Parathyroid adenoma (tissue), 2 donors: ENCODE results near the gene DBX1.
"Not testable (repeated sequence)": the region's sequence is repeated elsewhere in the genome, so short reads cannot be mapped to it uniquely, and the experiment has no call there.

Experiments
- H2AFZ ChIP-seq: fragments of 300-600 bp; sonication (generic); one replicate; pipeline ENCODE4 v1.7.0; 2017; ENCODE audit warnings: antibody characterized with exemption, mild to moderate bottlenecking
- H3K27ac ChIP-seq: fragments of 300-600 bp; sonication (generic); one replicate; pipeline ENCODE4 v1.7.0; 2017
- H3K27me3 ChIP-seq: fragments of 300-600 bp; sonication (generic); one replicate; pipeline ENCODE4 v1.7.0; 2017; ENCODE audit warnings: low read length; ENCODE audit not compliant: control insufficient read depth, insufficient read depth
- H3K36me3 ChIP-seq: fragments of 300-600 bp; sonication (generic); one replicate; pipeline ENCODE4 v1.7.0; 2017; ENCODE audit warnings: low read length; ENCODE audit not compliant: control insufficient read depth, insufficient read depth
- H3K4me1 ChIP-seq: fragments of 300-600 bp; sonication (generic); one replicate; pipeline ENCODE4 v1.7.0; 2017; ENCODE audit warnings: control low read depth
- H3K4me2 ChIP-seq: fragments of 300-600 bp; sonication (generic); one replicate; pipeline ENCODE4 v1.7.0; 2017; ENCODE audit warnings: low read length
- H3K4me3 ChIP-seq: fragments of 300-600 bp; sonication (generic); one replicate; pipeline ENCODE4 v1.7.0; 2017; ENCODE audit warnings: low read depth, low read length
- H3K79me2 ChIP-seq: fragments of 300-600 bp; sonication (generic); one replicate; pipeline ENCODE4 v1.7.0; 2017; ENCODE audit warnings: control low read depth
- H3K9ac ChIP-seq: fragments of 300-600 bp; sonication (generic); one replicate; pipeline ENCODE4 v1.7.0; 2017; ENCODE audit warnings: mild to moderate bottlenecking
- H3K9me3 ChIP-seq: fragments of 300-600 bp; sonication (generic); one replicate; pipeline ENCODE4 v1.7.0; 2017; ENCODE audit warnings: low read length; ENCODE audit not compliant: control insufficient read depth
- CTCF ChIP-seq: fragments of 300-600 bp; sonication (generic); IDR thresholded peaks from one replicate; pipeline ENCODE4 v1.7.0; 2017; ENCODE audit warnings: antibody characterized with exemption, mild to moderate bottlenecking
- donor health status: primary hyperparathyroidism.

DBX1 gene

DNA sequence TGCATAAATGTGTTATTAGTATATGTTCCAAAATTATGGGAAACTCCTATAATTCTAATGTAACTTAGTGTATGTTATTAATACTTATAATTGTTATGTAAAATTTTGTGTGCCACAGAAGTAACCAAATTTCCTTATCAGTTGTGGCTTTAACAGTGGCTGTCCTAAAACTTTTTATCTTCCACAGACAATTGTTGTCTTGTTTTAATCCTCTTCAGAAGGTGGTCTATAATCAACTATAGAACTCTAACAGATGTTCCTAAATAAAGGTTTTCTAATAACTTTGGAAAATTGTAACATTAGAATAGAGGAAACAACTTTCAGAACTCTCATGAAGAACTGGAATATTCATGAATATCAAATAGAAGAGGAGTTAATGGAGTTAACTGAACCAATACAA lies 44.4 kb upstream of the DBX1 start:
- no peak for TF ChIP-seq CTCF
- Histone ChIP-seq H3K9me3 (no peaks in the 10 kb centered on the region), H2AFZ (no peak overlapping the region), H3K4me1 (no peaks in the 10 kb centered on the region), H3K4me2 (no peak overlapping the region), H3K9ac (no peak overlapping the region), H3K36me3 (no peaks in the 10 kb centered on the region), H3K4me3 (no peak overlapping the region), H3K27ac (no peak overlapping the region), H3K79me2 (no peaks in the 10 kb centered on the region), H3K27me3 (no peaks in the 10 kb centered on the region)

DNA sequence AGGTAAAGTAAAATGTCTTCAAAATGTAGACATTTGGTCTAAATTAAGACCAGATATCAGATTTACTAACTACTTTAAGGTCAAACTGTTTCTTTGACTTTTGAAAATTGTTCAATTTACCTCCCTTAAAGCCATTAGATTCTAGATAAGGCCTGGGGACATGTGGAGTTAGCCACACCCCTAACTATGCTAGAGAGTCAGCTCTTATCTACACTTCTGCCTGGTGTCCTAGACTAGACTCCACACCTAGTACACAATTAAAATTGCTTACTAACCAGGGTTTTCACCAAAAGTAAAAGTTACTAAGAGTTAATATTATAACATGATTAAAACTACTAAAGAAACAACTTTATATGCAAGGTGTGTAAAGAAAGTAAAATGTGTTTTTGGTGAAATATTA lies 43.6 kb upstream of the DBX1 start:
- no peaks in the 10 kb centered on the region for H3K27me3 ChIP-seq

DNA sequence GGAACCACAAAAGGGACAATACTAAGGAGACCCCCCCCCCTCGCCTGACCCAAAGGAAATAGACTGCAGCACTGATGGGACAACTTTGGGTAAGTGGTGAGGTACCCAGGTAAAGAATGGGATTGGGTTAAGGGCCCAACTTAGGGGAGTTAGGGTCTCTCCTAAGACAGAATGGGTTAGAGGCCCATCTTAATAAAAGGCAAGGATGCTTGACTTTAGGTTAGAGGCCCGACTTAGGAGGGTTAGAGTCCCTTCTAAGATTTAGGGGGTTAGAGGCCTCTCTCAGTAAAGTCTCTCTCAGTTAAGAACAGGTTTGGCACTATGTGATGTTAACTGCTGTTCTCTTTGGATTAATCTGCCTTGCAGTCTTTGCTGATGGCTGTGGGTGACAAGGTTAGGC lies 41.0 kb upstream of the DBX1 start:
- H3K79me2 ChIP-seq, result no peaks in the 10 kb centered on the region
- H3K27ac ChIP-seq, result no peak overlapping the region
- no peak overlapping the region for H3K4me3 ChIP-seq
- no peak overlapping the region for H2AFZ ChIP-seq
- TF ChIP-seq CTCF, result no peak
- no peak overlapping the region for H3K9ac ChIP-seq
- no peak overlapping the region for H3K4me2 ChIP-seq
- no peaks in the 10 kb centered on the region for H3K4me1 ChIP-seq
- H3K27me3 ChIP-seq, result no peaks in the 10 kb centered on the region
- H3K9me3 ChIP-seq, result no peaks in the 10 kb centered on the region
- no peaks in the 10 kb centered on the region for H3K36me3 ChIP-seq

More for the DNA sequence above, 43.6 kb upstream of the DBX1 start:
- H2AFZ ChIP-seq, result no peak overlapping the region
- no peaks in the 10 kb centered on the region for H3K4me1 ChIP-seq
- no peak overlapping the region for H3K4me3 ChIP-seq
- no peaks in the 10 kb centered on the region for H3K36me3 ChIP-seq
- H3K79me2 ChIP-seq, result no peaks in the 10 kb centered on the region
- H3K9ac ChIP-seq, result no peak overlapping the region
- no peak overlapping the region for H3K27ac ChIP-seq
- no peak for TF ChIP-seq CTCF
- H3K4me2 ChIP-seq, result no peak overlapping the region
- no peaks in the 10 kb centered on the region for H3K9me3 ChIP-seq

DNA sequence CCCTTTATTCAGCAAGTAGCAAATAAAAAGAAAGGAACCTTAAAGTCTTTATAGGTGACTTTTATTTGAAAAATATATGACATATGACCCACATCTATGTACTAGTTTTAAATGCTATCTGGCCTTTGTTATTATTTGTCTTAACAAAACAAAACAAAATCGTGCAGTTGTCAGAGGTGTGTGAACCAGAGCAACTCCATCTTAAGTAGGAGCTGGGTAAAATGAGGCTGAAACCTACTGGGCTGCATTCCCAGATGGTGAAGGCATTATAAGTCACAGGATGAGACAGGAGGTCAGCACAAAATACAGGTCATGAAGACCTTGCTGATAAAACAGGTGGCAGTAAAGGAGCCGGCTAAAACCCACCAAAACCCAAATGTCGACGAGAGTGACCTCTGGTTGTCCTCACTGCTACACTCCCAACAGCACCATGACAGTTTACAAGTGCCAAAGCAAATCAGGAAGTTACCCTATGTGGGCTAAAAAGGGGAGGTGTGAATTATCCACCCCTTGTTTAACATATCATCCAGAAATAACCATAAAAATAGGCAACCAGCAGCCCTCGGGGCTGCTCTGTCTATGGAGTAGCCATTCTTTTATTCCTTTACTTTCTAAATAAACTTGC lies 40.2 kb upstream of the DBX1 start:
- not testable (repeated sequence) for H2AFZ ChIP-seq, H3K4me1 ChIP-seq, H3K9me3 ChIP-seq, H3K27me3 ChIP-seq, H3K27ac ChIP-seq, H3K79me2 ChIP-seq, H3K9ac ChIP-seq, H3K4me3 ChIP-seq, H3K4me2 ChIP-seq, H3K36me3 ChIP-seq

DNA sequence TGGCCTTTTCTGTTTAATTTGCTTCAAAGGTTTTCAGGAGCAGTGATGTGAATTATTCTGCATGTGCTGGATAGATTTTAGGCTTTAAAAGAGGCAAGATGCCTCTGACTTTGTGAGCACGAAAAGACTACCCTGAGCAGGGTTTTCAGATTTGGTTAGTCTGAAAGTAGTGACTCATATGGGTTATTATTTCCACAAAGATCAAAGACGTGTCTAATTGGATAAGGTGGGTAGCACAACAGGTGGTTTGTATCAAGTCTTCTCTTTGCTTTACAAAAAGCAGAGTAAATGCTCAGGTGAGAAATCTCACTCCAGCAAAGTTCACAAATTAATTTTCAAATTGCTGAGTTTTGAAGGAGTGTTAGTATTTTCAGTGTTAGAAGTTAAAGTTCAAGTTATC lies 37.6 kb upstream of the DBX1 start:
- Histone ChIP-seq H3K36me3 (no peaks in the 10 kb centered on the region), H3K9me3 (no peaks in the 10 kb centered on the region), H3K9ac (no peak overlapping the region), H3K27ac (no peak overlapping the region), H3K4me3 (no peak overlapping the region), H3K27me3 (no peaks in the 10 kb centered on the region), H2AFZ (no peak overlapping the region), H3K79me2 (no peaks in the 10 kb centered on the region), H3K4me1 (no peaks in the 10 kb centered on the region), H3K4me2 (no peak overlapping the region)
- no peak for TF ChIP-seq CTCF
